ENCODE results near the gene KRTAP26-1. TPM values are rescaled to one million over a fixed set of nuclear protein-coding genes. Genes with fewer than 3 reads are reported as not detected.

The KRTAP26-1 gene
- total RNA-seq, 1 donor from 2014 or later = not detected

DNA sequence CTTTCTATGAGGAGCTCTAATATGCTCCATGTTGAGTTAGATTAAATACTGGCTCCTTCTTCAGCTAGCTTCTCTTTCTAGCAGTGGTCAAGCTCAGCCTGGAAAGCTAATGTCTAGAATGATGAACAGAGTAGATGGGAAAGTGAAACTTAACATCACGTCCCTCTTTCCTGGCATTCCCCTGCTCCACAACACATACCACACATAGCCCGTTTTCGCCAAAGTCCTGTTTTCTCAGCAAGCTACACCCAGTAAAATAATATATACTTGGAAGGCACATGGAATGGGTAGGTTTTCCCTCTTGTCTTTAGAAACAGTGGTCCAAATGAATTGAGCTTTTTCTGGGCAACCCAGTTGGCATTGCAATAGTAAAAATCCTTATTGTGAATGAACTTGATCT is 13.6 kb upstream of the KRTAP26-1 start:
- no peak overlapping the region for H3K9ac ChIP-seq (ENCODE audit: low read length)
- Mint-ChIP-seq H3K36me3 (ENCODE audit: low read depth, unreplicated experiment) (no peaks in the 10 kb centered on the region), H3K27me3 (ENCODE audit: low read depth, unreplicated experiment) (no peaks in the 10 kb centered on the region), H3K4me3 (ENCODE audit: unreplicated experiment) (no peak overlapping the region), H3K27ac (ENCODE audit: unreplicated experiment) (peak overlapping the region; percentile 41), H3K4me1 (ENCODE audit: low read depth, unreplicated experiment) (peaks cover 25% of the 10 kb centered on the region), H3K9me3 (ENCODE audit: unreplicated experiment) (no peaks in the 10 kb centered on the region)
- no peaks in the 10 kb centered on the region for H3K4me1 ChIP-seq (ENCODE audit: insufficient read depth, low read length)
- DNase-seq (ENCODE audit: low read depth) (no peak), FAIRE-seq (no peak)
- no peak overlapping the region for H2AFZ ChIP-seq (ENCODE audit: low read depth, low read length)
- H4K20me1 ChIP-seq (ENCODE audit: insufficient read depth, low read length) = no peaks in the 10 kb centered on the region
- no peak overlapping the region for H3K4me2 ChIP-seq (ENCODE audit: low read length)
- no peaks in the 10 kb centered on the region for H3K27me3 ChIP-seq (ENCODE audit: insufficient read depth, low read length)
- peaks cover 4% of the 10 kb centered on the region for H3K9me3 ChIP-seq (ENCODE audit: insufficient read depth, low read depth, low read length)
- H3K36me3 ChIP-seq (ENCODE audit: insufficient read depth, low read length) = no peaks in the 10 kb centered on the region
- TF ChIP-seq, protein P1, sequence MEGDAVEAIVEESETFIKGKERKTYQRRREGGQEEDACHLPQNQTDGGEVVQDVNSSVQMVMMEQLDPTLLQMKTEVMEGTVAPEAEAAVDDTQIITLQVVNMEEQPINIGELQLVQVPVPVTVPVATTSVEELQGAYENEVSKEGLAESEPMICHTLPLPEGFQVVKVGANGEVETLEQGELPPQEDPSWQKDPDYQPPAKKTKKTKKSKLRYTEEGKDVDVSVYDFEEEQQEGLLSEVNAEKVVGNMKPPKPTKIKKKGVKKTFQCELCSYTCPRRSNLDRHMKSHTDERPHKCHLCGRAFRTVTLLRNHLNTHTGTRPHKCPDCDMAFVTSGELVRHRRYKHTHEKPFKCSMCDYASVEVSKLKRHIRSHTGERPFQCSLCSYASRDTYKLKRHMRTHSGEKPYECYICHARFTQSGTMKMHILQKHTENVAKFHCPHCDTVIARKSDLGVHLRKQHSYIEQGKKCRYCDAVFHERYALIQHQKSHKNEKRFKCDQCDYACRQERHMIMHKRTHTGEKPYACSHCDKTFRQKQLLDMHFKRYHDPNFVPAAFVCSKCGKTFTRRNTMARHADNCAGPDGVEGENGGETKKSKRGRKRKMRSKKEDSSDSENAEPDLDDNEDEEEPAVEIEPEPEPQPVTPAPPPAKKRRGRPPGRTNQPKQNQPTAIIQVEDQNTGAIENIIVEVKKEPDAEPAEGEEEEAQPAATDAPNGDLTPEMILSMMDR (IDR thresholded peaks at IDR 0.05; ENCODE audit: insufficient read depth, low read depth, low read length) = no peak
- TF ChIP-seq EZH2 (IDR thresholded peaks at IDR 0.05; ENCODE audit: insufficient read depth, low read length) = no peak
- no peaks in the 10 kb centered on the region for H3K79me2 ChIP-seq (ENCODE audit: insufficient read depth, low read length)
- H3K4me3 ChIP-seq (ENCODE audit: insufficient read depth, low read depth, low read length) = no peak overlapping the region
- no peak overlapping the region for H3K27ac ChIP-seq (ENCODE audit: low read depth, low read length)

DNA sequence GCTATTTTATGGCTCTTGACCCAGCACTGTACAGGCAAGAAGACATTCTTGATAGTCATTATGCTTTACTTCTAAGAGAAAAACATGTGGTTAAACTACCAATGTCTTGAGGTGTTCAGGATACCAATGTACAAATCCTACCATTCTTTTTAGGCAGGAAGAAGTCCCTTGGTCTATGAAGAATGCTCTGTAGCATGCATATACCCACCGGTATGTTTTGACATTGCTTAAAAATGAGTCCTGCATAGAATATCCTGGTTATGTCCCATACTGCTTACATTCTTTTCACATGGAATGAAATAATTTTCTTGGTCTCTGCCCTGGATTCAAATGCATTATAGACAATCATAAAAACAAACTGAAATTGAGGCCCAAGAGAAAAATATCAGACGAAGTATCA is 12.6 kb upstream of the KRTAP26-1 start:
- H3K4me1 Mint-ChIP-seq (ENCODE audit: low read depth, unreplicated experiment) = peaks cover 25% of the 10 kb centered on the region

More for the DNA sequence above, 12.6 kb upstream of the KRTAP26-1 start:
- Histone ChIP-seq H3K9me3 (ENCODE audit: insufficient read depth, low read depth, low read length) (peaks cover 4% of the 10 kb centered on the region), H3K36me3 (ENCODE audit: insufficient read depth, low read length) (no peaks in the 10 kb centered on the region), H3K4me2 (ENCODE audit: low read length) (no peak overlapping the region), H3K9ac (ENCODE audit: low read length) (no peak overlapping the region), H3K27me3 (ENCODE audit: insufficient read depth, low read length) (no peaks in the 10 kb centered on the region), H3K79me2 (ENCODE audit: insufficient read depth, low read length) (no peaks in the 10 kb centered on the region), H3K4me3 (ENCODE audit: insufficient read depth, low read depth, low read length) (no peak overlapping the region), H3K4me1 (ENCODE audit: insufficient read depth, low read length) (no peaks in the 10 kb centered on the region), H4K20me1 (ENCODE audit: insufficient read depth, low read length) (no peaks in the 10 kb centered on the region), H2AFZ (ENCODE audit: low read depth, low read length) (no peak overlapping the region), H3K27ac (ENCODE audit: low read depth, low read length) (no peak overlapping the region)
- Mint-ChIP-seq H3K27ac (ENCODE audit: unreplicated experiment) (no peak overlapping the region), H3K27me3 (ENCODE audit: low read depth, unreplicated experiment) (no peaks in the 10 kb centered on the region), H3K4me3 (ENCODE audit: unreplicated experiment) (no peak overlapping the region), H3K9me3 (ENCODE audit: unreplicated experiment) (no peaks in the 10 kb centered on the region), H3K36me3 (ENCODE audit: low read depth, unreplicated experiment) (no peaks in the 10 kb centered on the region)
- no peak for FAIRE-seq
- no peak for TF ChIP-seq EZH2 (IDR thresholded peaks at IDR 0.05; ENCODE audit: insufficient read depth, low read length)
- TF ChIP-seq, protein P1 (IDR thresholded peaks at IDR 0.05; ENCODE audit: insufficient read depth, low read depth, low read length) = no peak
- DNase-seq (ENCODE audit: low read depth) = no peak
